H1 (cell line): Measurements from ENCODE around the gene MYOG. TPM values are rescaled to one million over a fixed set of nuclear protein-coding genes. Genes with fewer than 3 reads are reported as not detected.
A peak's percentile ranks its signal among the peaks of the same experiment; 100 is the strongest.

Experiments used
- ASH2L ChIP-seq: fragments of 200-600, 300-600 bp; sonication (generic); IDR thresholded peaks from one replicate; pipeline ENCODE4 v1.7.1; 2017; ENCODE audit warnings: low read length
- EP300 ChIP-seq, 2 experiments: IDR thresholded peaks; 1 replicate in 1 of 2; 2 replicates in 1 of 2; pipeline ENCODE4 v1.6.1; 2011 to 2012; ENCODE audit warnings: low read depth in 2 of 2, low read length in 2 of 2, mild to moderate bottlenecking in 2 of 2, borderline replicate concordance in 1 of 2, inconsistent platforms in 1 of 2, moderate library complexity in 1 of 2
- EZH2 ChIP-seq: fragments of 200-600 bp; sonication (generic); IDR thresholded peaks from 2 replicates; pipeline ENCODE4 v1.7.1; 2012; ENCODE audit warnings: low read depth, mild to moderate bottlenecking, moderate library complexity, low read length, inconsistent platforms; ENCODE audit not compliant: severe bottlenecking
- GTF2F1 ChIP-seq: IDR thresholded peaks from 2 replicates; pipeline ENCODE4 v1.6.1; 2012; ENCODE audit warnings: low read depth, low read length, improper control_type of control experiment, borderline replicate concordance
- HDAC2 ChIP-seq, 2 experiments: fragments of 300-600 bp in 1 of 2; sonication (generic) in 1 of 2; IDR thresholded peaks; 2 replicates each; pipeline ENCODE4 v1.6.1; 2011 to 2012; ENCODE audit warnings: low read depth in 2 of 2, low read length in 2 of 2, mild to moderate bottlenecking in 2 of 2, moderate library complexity in 2 of 2, borderline replicate concordance in 1 of 2, inconsistent platforms in 1 of 2
- KDM1A ChIP-seq: fragments of 200-600, 300-600 bp; sonication (generic); IDR thresholded peaks from 2 replicates; pipeline ENCODE4 v1.7.1; 2016; ENCODE audit warnings: mild to moderate bottlenecking, low read length, borderline replicate concordance
- KDM4A ChIP-seq: IDR thresholded peaks from one replicate; pipeline ENCODE4 v1.7.1; 2012; ENCODE audit warnings: low read depth, mild to moderate bottlenecking, moderate library complexity, low read length, inconsistent platforms; ENCODE audit not compliant: severe bottlenecking
- MAFK ChIP-seq: IDR thresholded peaks from 2 replicates; pipeline ENCODE4 v1.6.1; 2012; ENCODE audit warnings: low read depth, mild to moderate bottlenecking, improper control_type of control experiment, low read length
- RAD21 ChIP-seq, 2 experiments: IDR thresholded peaks in 1 of 2; conservative IDR thresholded peaks in 1 of 2; 2 replicates each; pipeline ENCODE4 v1.6.1; 2011; ENCODE audit warnings: low read depth in 2 of 2, low read length in 2 of 2, improper control_type of control experiment in 1 of 2, inconsistent platforms in 1 of 2, mild to moderate bottlenecking in 1 of 2, moderate library complexity in 1 of 2
- RBBP5 ChIP-seq: IDR thresholded peaks from 2 replicates; pipeline ENCODE4 v1.7.1; 2012; ENCODE audit warnings: low read depth, mild to moderate bottlenecking, inconsistent platforms, low read length, moderate library complexity, borderline replicate concordance
- SIN3A ChIP-seq, 2 experiments: IDR thresholded peaks in 1 of 2; conservative IDR thresholded peaks in 1 of 2; 2 replicates each; pipeline ENCODE4 v1.6.1; 2011 to 2012; ENCODE audit warnings: low read length in 2 of 2, improper control_type of control experiment in 1 of 2, low read depth in 1 of 2, mild to moderate bottlenecking in 1 of 2
- SP1 ChIP-seq: IDR thresholded peaks from 2 replicates; pipeline ENCODE4 v1.6.1; 2011; ENCODE audit warnings: low read depth, low read length
- SUZ12 ChIP-seq: fragments of 200-600 bp; sonication (generic); IDR thresholded peaks from 2 replicates; pipeline ENCODE4 v1.6.1; 2012; ENCODE audit warnings: mild to moderate bottlenecking, inconsistent platforms, low read length, moderate library complexity, mixed read lengths
- TAF1 ChIP-seq: IDR thresholded peaks from 2 replicates; pipeline ENCODE4 v1.6.1; 2011; ENCODE audit warnings: mild to moderate bottlenecking, low read depth, low read length
- TBP ChIP-seq: IDR thresholded peaks from 2 replicates; pipeline ENCODE4 v1.6.1; 2011; ENCODE audit warnings: low read depth, low read length, improper control_type of control experiment
- YY1 ChIP-seq: IDR thresholded peaks from 2 replicates; pipeline ENCODE4 v1.6.1; 2011; ENCODE audit warnings: low read depth, mild to moderate bottlenecking, low read length
- polyA plus RNA-seq, 7 experiments: library from polyadenylated mRNA; depleted of rRNA in 3 of 7; stranded (reverse) in 5 of 7; unstranded in 2 of 7; fragments of >200 nt in 5 of 7; fragments of 200-250 nt in 2 of 7; gene quantifications; 1 replicate in 5 of 7; 2 replicates in 1 of 7; 4 replicates in 1 of 7; pipeline versions ENCODE4 v1.2.1 to v1.2.3, GENCODE V29; 2011 to 2013; ENCODE audit warnings: missing spikeins in 2 of 7, mixed read lengths in 2 of 7
- total RNA-seq: library from RNA; stranded (reverse); fragmentation: NEBNext Ultra II Directional; extraction: Animal tissue kit (Norgen Biotek cat#: 25700); gene quantifications from 2 replicates; pipeline ENCODE4 v1.2.1, GENCODE V29; 2021
- TF ChIP-seq, protein P1 (sequence below): IDR thresholded peaks from 2 replicates; pipeline ENCODE4 v1.6.1; 2012; ENCODE audit warnings: inconsistent platforms
- TF ChIP-seq, protein P2 (sequence below), 3 experiments: IDR thresholded peaks; 1 replicate in 2 of 3; 2 replicates in 1 of 3; pipeline versions ENCODE4 v1.5.1 to v1.6.1; 2011; ENCODE audit warnings: low read length in 3 of 3, mild to moderate bottlenecking in 3 of 3, inconsistent platforms in 2 of 3, low read depth in 1 of 3, moderate library complexity in 1 of 3; ENCODE audit not compliant: insufficient read depth in 1 of 3; ENCODE audit errors: control extremely low read depth in 1 of 3

Gene MYOG
- total and polyA plus RNA-seq, 2 of the 8 experiments (the other 6 are each of a cell fraction or from before 2014, with no cell fraction given), result not detected

DNA sequence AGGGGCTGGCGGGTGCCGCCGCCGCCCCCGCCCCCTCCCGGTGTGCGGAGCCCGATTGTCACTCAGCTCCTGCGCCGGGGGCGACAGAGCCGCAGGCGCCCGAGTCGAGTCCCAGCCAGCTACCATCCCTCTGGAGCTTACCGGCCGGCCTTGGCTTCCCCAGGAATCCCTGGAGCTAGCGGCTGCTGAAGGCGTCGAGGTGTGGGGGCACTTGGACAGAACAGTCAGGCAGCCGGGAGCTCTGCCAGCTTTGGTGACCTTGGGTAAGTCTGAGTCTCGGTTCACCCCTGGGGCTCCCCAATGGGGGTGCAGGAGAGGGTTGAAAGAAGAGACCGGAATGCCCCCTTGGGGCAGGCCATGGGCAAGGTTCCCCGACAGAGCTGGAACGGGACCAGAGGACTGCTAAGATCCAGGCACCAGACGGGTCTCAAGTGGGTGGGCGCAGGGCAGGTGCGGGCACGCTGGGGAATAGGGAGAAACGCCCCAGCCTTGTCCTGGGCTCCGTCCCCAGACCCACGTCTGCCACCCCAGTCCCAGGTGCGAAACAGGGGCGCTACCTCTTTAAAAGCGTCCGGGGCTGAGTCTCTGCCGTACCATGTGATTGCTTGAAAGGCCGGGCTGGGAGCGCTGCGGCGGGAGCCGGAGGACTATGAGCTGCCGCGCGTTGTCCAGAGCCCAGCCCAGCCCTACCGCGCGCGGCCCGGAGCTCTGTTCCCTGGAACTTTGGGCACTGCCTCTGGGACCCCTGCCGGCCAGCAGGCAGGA lies 42.0 kb upstream of the MYOG start, which contains the start of gene ADORA1 (continued):
- TF ChIP-seq EZH2 (peak; percentile 51), RAD21 (IDR thresholded peaks at IDR 0.05 in 1 of 2, conservative IDR thresholded peaks at IDR 0.05 in 1 of 2; ENCODE audit: low read depth in 2 of 2, low read length in 2 of 2) (peak; percentile 6 to 16; a peak in 2 of 4 replicates), TBP (peak; percentile 52; the same call in 1 of the 2 replicates), MAFK (no peak), KDM1A (peak; percentile 54), TAF1 (0 out of 2 replicates have a peak, but pooled peaks have one; percentile 24), KDM4A (peak; percentile 86), RBBP5 (peak; percentile 22; the same call in 1 of the 2 replicates), GTF2F1 (no peak), ASH2L (peak; percentile 64), SUZ12 (no peak; the same call in 1 of the 2 replicates), YY1 (no peak), SIN3A (conservative IDR thresholded peaks at IDR 0.05 in 1 of 2, IDR thresholded peaks at IDR 0.05 in 1 of 2; ENCODE audit: low read depth in 1 of 2, low read length in 2 of 2) (0 out of 4 replicates have a peak, but pooled peaks of 1 of the 2 experiments have one; percentile 53), HDAC2 (IDR thresholded peaks at IDR 0.05; ENCODE audit: borderline replicate concordance in 1 of 2, low read depth in 2 of 2, low read length in 2 of 2) (no peak), SP1 (no peak), EP300 (IDR thresholded peaks at IDR 0.05; ENCODE audit: borderline replicate concordance in 1 of 2, low read depth in 2 of 2, low read length in 2 of 2) (no peak)
- TF ChIP-seq, protein P1, sequence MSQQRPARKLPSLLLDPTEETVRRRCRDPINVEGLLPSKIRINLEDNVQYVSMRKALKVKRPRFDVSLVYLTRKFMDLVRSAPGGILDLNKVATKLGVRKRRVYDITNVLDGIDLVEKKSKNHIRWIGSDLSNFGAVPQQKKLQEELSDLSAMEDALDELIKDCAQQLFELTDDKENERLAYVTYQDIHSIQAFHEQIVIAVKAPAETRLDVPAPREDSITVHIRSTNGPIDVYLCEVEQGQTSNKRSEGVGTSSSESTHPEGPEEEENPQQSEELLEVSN, result peak; percentile 75
- TF ChIP-seq, protein P2, sequence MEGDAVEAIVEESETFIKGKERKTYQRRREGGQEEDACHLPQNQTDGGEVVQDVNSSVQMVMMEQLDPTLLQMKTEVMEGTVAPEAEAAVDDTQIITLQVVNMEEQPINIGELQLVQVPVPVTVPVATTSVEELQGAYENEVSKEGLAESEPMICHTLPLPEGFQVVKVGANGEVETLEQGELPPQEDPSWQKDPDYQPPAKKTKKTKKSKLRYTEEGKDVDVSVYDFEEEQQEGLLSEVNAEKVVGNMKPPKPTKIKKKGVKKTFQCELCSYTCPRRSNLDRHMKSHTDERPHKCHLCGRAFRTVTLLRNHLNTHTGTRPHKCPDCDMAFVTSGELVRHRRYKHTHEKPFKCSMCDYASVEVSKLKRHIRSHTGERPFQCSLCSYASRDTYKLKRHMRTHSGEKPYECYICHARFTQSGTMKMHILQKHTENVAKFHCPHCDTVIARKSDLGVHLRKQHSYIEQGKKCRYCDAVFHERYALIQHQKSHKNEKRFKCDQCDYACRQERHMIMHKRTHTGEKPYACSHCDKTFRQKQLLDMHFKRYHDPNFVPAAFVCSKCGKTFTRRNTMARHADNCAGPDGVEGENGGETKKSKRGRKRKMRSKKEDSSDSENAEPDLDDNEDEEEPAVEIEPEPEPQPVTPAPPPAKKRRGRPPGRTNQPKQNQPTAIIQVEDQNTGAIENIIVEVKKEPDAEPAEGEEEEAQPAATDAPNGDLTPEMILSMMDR (IDR thresholded peaks at IDR 0.05; ENCODE audit: control extremely low read depth in 1 of 3, insufficient read depth in 1 of 3, low read depth in 1 of 3, low read length in 3 of 3), result peak in 2 of 3 experiments; percentile 14 to 17; a peak in 2 of 4 replicates
